HG03045 (cell line): ENCODE measurements around the gene MTMR3.

Source experiments
- ATAC-seq: cut with Tn5 transposase; IDR thresholded peaks from one replicate; pipeline ENCODE4 v1.9.1; 2021; ENCODE audit warnings: mild to moderate bottlenecking, moderate library complexity; ENCODE audit not compliant: unreplicated experiment

MTMR3 gene

DNA sequence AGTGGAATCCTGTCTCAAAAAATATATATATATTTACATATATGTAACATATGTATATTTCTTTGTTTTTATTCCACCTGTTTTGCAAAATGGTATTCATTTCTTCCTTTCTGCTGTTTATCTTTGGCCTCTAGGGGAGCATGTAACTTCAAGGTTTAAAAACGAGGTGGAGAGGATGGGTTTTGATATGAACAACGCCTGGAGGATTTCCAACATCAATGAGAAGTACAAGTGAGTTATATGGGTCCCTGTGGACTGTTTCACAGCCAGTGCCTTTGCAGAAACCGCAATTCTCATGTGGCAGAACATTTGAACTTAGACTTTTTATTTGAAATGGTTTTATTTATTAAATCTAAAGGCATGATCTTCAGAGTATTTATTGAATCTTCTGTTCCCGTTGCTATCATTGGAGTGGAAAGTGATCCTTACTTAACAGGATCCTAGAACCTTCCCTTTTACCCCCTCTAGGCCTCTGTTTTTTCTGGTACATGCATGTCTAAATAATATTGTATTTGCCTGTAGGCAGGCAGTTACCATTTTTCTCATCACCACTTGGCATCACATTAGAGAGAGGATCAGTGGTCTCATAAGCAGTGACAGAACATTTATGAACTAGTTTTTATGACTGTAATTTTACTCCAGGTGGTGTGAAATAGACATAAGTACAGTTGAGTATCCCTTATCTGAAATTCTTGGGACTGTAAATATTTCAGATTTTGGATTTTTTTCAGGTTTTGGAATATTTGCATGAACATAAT lies 115.8 kb downstream of the MTMR3 start:
- ATAC-seq, result no peak

DNA sequence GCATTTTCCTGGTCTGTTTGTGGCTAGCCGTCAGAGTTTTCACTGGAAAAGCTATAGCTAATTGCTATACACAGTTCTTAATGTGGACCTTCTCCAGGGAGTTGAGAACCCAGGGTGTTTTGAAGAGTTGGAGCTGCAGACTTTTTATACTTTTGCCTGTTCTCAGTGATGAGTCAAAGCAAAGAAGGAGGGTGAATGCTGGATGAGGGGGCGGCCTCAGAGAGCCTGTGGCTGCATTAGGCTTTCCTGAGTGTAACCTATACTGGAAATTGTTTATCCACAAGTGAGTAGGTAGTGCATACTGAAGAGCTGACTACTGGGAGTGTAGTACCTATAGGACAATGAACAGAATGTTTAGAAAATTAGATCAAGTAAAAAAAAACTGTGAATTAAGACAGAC lies 117.6 kb downstream of the MTMR3 start:
- no peak for ATAC-seq

DNA sequence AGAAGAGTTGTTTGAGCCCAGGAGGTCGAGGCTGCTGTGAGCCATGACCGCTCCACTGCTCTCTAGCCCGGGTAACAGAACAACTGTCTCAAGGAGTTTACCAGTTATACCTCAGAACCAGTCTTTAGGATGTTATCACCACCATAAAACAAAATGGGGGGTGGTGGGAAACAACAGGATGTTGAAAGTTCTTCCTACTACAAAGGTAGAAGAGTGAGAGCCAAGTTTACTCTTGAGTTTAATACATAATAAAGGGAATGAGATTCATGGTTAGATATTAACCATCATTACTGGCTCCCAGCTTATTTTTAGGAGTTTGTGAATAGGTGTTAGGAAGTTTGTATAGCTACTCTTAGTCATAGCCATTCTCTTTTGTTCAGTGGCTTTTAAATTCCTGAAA lies 118.5 kb downstream of the MTMR3 start:
- ATAC-seq, result no peak

DNA sequence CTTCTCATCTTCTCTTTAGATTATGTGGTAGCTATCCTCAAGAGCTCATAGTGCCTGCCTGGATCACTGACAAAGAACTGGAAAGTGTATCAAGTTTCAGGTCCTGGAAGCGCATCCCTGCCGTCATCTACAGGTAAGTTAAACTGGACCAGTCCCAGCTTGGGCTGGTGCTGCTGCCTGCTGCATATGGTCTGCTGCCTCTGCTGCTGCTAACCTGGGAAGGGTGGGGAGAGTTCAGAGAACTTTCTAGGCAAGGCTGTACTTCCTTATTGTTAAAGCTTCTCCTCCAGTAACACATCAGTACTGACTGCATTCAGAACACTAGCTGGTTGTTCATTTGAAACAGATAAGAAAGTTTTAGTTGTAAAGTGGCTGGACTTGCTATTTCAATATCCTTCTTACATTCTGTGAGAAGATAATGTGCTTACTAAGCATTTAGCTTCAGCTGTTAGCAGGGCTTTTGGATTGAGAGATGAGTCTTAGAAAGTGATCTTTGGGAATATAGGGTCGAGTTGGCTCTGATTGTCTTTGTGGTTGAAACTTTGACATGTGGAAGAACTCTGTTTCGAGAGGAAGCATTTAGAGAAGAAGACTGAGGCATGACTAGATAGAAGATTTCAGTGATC lies 120.0 kb downstream of the MTMR3 start:
- no peak for ATAC-seq

DNA sequence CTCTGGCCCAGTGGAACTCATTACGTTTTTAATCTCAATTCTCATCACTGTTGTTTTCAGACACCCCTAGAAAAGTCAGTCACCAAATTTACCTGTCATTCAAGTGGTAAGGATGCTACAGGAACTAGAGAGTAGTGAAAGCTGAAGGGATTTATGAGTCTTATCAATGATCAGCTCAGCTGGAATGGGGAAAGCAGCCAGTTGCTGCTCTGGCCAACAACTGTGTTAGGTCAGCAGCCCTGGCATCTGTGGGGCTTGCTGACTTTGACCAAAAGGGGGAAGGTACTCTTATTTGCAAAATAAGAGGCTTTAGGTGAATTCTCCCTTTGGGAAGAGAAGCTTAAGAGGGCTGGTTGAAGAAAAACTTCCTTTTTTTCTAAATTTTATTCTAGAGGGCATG lies 121.1 kb downstream of the MTMR3 start:
- no peak for ATAC-seq

DNA sequence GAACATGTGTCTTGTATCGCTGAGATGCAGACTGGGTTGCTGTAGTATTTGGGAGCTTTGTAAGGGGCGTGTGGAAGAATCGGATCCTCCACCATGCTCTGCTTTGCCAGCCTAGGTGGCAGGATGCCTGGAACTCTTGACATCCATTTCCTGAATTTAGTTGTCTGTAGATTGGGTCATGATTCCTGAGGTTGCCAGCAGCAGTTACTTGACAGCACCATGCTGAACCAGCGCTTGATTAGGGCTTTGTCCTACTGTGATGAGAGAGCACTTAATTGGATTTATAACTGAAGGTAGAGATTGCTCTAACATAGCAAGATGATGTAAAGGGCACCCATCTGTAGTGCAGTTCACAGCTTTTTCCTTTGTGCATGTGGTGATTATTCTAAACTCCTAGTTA lies 121.7 kb downstream of the MTMR3 start:
- no peak for ATAC-seq

DNA sequence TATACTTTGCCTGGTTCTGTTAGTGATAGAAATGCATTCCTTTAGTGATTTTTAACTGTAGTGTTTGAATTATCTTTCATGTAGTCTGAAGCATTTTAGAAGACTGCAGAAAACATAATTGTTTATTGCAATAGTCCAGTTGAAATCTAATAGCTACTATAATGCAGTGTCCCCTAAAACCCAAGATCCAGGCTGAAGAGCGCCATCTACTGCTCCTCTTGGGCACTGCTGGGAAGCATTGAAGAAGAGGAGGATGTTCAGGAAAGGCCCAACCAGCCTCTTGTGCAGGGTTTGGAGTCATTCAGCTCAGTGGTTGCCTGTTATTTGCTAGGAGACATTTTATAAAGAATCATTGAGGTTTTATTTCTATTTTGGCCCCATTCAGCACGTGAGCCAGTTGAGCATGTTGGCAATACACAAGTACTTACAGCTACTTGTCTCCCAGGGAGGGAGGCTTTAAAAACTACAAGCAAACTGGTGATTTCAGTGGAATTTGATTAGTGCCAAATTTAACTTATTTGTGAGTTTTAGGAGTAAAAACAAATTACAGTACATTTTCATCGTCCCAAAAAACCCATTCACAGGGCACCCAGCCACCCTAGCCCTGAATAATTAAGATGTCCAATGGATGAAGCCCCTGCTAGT lies 122.4 kb downstream of the MTMR3 start:
- no peak for ATAC-seq

DNA sequence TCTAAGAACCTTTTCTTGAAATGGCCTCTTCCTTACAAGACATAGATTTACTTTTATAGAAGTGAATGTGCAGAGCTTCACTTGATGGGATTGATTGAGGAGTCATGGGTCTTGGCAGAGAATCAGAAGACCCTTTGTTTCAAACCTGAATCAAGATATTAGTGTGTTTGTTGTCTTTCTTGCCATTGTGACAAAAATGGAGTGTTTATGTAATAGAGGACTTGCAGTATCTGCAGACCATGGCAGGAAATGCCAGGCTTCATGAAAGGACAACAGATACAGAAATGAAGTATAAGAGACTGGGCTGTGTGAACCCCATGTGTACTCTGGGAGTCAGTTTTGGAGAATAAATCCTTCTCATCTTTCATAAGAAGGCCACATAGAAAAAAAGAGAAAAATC lies 124.4 kb downstream of the MTMR3 start:
- no peak for ATAC-seq

DNA sequence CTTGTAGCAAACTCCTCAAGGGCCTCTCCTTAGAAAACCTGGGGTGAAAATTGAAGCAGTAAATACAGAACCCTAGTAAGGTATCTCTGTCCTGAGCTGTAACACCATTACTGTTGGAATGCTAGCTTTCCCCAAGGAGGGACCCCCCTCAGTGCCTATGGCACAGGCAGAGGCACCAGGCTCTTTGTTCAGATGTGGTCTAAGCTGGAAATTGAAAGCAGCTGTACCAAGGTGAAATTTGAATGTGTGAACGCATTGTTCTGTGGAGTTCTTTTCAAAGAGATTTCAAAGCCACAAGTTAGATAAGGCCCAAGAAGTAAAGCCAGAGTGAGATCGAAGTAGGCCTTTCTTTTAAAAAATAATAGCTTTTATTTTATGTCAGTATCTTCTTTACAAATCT lies 125.4 kb downstream of the MTMR3 start:
- no peak for ATAC-seq

DNA sequence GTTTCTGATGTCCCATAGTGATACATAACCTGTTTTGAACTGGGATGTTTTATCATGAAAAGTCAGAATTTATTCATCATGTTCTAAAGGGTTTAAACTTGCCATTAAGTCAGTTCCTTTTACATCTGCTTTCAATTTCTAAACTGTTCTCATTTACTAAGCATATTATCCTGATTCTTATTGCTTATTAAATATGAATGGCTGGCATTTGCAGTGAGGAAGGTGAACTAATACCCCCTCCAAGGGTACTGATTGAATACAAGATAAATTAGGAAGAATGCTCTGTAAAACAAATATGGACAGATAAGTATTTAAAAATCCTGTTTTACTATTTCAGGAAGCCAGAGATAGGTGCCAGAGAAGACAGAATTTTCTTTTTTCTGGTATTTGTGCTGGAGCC lies 126.5 kb downstream of the MTMR3 start:
- ATAC-seq, result no peak

DNA sequence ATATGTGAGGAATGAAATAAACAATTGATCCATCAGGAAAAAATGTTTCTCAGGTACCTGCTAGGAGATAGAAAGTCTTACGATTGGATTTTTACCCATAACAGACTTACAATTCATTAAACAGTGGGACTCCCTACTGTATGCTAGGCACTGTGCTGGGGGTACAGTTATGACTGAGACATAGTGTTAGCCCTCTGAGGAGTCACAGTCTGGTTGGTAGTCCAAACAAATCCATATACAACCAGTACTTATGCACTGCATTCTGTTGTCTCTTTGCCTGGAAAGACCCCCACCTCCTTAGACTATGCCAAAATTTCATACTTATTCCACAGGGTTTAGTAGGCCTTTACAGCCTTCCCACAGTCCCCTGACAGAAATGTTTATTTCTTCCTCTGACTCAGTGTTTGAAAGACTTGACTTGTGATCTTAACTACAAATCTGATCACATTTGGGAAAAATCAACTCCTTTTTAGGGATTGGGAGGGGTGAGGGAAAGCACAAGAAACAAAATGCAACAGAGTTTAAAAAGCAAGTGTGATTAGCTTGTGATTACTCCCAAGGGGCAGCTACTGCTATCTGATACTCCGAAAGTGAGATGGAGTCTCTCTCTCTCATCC lies 127.9 kb downstream of the MTMR3 start:
- ATAC-seq, result no peak

DNA sequence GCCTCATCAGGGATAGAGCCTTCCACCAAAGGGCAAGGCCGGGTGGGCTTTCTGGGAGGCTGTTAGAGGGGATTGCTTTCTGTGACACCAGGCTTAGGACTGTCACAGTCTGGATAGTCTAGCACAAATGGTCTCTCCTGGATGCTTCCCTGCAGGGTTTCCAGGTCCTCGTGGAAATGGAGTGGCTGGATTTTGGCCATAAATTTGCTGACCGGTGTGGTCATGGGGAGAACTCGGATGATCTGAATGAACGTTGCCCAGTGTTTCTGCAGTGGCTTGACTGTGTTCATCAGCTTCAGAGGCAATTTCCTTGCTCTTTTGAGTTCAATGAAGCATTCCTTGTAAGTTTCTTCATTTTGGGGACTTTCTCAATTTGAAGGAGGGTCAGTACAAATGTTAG lies 130.2 kb downstream of the MTMR3 start:
- no peak for ATAC-seq

DNA sequence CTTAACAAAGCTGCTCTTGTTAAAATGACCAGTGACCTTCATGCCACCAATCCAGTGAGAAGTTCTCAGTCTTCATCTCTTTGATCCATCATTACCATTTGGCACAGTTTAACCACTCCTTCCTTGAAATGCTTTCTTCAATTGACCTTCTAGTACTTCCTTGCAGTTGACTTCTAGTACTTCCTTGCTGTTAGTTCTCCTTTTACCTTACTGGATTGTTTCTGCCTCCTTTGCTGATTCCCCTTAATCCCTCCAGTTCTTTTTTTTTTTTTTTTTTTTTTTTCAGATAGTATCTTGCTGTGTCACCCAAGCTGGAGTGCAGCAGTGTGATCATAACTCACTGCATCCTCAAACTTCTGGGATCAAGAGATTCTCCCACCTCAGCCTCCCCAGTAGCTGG lies 131.3 kb downstream of the MTMR3 start:
- ATAC-seq, result no peak

DNA sequence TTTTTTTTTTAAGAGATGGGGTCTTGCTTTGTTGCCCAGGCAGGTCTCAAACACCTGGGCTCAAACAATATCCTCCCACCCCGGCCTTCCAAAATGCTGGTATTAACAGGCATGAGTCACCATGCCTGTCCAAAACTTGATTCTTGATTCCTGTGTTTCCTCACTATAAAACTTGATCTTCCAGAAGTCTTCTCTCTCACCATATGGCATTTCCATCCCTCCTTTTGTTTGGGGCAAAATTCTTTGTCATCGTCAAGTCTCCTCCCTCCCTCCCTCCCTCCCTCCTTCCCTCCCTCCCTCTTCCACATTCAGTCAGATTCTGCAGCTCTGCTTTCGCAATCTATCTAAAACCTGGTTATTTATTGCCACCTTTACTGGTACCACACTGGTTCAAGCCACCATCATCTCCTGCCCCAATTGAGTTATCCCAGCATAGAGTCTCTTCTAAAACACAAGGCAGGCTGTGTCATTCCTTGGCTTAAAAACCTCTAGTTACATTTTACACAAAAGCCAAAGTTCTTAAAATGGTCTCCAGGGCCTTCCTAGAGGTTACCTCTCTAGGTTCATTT lies 132.3 kb downstream of the MTMR3 start:
- no peak for ATAC-seq

DNA sequence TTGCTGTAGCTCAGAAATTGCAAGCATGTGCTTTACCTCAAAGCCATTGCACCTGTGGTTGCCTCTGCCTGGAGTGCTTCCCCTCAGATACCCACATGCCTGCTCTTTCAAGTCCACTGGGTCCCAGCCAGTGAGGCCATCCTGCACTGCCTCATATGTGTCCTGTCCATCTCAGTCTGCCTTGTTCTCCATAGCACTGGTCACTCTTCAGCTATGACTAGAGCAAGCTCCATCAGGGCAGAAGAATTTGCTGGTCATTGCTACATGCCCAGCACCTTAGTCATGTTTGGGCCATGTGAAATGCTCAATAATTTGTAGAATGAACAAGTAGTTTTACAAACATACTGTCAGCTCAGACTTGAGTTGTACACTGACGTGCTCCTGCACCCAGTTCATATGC lies 132.9 kb downstream of the MTMR3 start:
- ATAC-seq, result no peak

DNA sequence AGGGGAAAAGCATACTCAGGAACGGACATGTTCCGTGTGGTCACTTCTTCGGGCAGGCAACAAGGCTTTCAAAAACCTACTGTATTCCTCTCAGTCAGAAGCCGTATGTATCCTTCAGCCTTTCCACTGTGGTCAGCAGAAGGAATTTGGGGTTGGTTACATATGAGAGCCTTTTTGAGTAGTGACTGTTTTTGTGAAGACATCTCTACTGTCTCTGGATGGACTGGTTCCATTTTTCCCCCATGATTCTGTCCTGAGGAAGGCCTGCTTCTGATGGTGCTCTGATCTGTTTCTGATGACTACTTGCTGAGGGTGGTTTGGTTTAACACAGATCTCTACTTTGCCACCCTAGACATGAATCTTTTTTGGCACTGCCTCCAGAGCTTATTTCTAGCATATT lies 133.6 kb downstream of the MTMR3 start:
- no peak for ATAC-seq

DNA sequence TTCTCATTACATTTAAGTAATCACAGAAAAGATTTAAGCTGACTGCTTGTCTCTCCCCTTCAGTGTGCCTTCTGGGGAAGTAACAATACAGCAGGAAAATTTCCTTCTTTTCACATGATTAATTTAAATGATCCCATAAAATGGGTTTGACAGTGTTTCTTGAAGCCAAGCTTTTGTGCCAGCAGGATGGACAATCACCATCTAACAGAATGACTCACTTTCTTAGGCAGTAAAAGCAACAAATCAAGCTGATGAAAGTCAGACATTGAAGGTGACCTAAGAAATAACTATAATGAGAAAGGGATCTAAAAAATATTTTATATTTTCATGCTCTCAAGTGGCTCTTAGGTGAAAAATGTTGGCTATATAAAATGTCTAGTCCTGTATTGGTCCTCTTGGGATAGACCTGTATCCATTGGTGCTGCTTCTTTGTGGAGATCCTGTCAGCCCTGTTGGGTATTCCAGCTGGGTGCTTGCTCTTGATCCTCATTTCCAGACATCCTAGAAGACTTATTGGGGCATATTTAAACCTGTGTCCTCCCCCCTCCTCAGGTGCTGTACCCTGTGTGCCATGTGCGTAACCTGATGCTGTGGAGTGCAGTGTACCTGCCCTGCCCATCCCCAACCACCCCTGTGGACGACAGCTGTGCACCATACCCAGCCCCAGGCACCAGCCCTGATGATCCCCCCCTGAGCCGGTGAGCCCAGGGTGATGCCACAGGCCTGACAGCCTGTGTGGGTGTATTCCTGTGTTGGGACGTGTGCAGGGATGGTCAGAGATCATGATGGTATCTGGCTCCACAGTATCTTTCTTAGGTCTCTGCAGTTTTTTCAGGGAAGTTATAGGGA lies 134.6 kb downstream of the MTMR3 start:
- ATAC-seq, result no peak

DNA sequence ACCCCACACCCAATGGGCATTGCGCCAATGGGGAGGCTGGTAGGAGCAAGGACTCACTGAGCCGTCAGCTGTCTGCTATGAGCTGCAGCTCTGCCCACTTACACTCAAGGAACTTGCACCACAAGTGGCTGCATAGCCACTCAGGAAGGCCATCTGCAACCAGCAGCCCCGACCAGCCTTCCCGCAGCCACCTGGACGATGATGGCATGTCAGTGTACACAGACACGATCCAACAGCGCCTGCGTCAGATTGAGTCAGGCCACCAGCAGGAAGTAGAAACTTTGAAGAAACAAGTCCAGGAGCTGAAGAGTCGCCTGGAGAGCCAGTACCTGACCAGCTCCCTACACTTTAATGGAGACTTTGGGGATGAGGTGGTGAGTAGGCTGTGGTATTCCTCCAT lies 137.5 kb downstream of the MTMR3 start:
- no peak for ATAC-seq

DNA sequence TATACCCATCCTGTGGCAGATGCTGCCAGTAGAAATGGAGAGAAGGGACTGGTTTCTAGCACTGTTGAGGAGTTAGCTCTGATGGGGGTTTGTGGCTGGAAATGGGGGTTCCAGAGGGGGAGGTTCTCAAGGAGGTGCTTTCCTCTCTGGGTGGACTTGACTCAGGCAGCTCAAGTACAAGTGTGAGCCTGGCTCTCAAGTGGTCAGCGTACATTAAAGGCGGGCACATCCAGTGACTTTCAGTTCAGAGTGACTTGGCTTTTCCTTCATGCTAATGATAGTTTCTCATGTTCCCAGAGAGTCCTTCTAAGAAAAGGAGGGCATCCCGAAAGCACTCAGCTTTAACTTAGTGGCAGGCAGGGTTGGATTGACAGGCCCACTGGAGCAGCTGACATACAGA lies 138.4 kb downstream of the MTMR3 start:
- no peak for ATAC-seq

DNA sequence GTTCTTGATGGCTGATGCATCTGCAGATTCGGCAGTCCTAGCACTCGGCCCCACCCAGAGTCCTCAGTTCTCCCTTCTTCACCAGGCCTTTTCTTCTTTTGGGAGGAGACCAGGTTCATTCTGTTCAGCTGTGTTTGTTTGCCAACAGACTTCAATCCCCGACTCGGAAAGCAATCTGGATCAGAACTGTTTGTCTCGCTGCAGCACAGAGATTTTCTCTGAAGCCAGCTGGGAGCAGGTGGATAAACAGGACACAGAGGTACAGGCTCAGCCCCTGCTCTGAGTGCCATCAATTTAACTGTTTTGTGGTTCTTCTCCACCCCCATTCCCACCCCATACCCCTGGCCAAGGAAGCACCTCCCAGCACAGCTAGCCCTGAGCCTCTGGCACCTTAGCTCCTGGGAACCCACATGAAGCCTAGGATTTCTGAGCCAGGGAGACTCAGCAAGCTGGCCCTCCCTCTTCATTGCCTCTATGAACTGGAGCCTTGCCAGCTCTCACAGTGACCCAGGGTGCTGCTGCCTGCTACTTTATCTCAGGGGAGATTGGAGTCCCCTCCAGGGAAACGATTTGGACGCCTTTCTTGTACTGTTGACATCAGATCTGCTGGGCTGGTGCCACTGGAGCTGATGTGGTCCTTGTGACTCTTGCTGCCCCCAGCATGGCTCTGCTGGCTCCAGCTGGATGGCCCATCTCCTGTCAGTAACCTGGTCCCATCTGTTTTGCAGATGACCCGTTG lies 139.1 kb downstream of the MTMR3 start:
- ATAC-seq, result no peak
